AG10803 (cell line): ENCODE results near the gene ANKEF1.
A peak's percentile ranks its signal among the peaks of the same experiment; 100 is the strongest.

ENCODE experiments used
- DNase-seq: peaks from one replicate; pipeline ENCODE4 v3.0.0; 2010; ENCODE audit warnings: low read depth
- H3K4me3 ChIP-seq: 2 replicates; pipeline ENCODE4 v1.5.1; 2011; ENCODE audit warnings: mild to moderate bottlenecking, low read length, control low read depth
- TF ChIP-seq, protein P1 (sequence below): conservative IDR thresholded peaks from 2 replicates; pipeline ENCODE4 v1.5.1; 2011; ENCODE audit warnings: mild to moderate bottlenecking, low read length, control low read depth, inconsistent platforms

ANKEF1 gene

GRCh38 chr20:10089871-10090587, 55.2 kb downstream of the ANKEF1 start:
- no peak overlapping the region for H3K4me3 ChIP-seq
- DNase-seq = no peak
- TF ChIP-seq, protein P1, sequence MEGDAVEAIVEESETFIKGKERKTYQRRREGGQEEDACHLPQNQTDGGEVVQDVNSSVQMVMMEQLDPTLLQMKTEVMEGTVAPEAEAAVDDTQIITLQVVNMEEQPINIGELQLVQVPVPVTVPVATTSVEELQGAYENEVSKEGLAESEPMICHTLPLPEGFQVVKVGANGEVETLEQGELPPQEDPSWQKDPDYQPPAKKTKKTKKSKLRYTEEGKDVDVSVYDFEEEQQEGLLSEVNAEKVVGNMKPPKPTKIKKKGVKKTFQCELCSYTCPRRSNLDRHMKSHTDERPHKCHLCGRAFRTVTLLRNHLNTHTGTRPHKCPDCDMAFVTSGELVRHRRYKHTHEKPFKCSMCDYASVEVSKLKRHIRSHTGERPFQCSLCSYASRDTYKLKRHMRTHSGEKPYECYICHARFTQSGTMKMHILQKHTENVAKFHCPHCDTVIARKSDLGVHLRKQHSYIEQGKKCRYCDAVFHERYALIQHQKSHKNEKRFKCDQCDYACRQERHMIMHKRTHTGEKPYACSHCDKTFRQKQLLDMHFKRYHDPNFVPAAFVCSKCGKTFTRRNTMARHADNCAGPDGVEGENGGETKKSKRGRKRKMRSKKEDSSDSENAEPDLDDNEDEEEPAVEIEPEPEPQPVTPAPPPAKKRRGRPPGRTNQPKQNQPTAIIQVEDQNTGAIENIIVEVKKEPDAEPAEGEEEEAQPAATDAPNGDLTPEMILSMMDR = no peak

DNA sequence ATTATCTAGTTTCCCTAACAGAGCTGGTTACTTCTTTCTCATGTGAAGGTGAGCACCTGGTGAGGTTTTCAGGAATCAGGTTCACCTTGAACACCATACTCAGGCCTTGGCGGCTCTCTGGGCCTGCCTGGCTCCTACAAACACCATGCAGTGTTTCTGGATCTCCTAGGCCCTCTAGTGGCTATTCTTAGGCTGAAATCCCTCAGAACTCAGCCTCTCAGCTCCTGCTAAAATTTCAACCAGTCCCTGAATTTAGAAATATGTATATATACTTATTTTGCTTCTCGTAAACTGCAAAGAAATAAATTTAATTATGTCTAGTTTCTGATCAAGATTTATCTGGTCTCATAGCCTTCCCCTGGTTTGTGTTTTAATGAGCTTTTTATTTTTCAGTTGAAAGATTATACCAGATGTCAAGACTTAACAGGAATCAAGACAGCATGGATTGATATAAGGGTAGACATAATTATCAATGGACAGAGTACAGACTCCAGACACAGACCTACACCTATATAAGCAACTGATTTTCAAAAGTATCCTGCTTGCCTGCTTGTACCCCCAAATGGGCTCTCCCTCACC, 55.9 kb downstream of the ANKEF1 start:
- DNase-seq = peak; percentile 64
- TF ChIP-seq, protein P1 = peak; percentile 94
- no peak overlapping the region for H3K4me3 ChIP-seq

GRCh38 chr20:10093087-10093591, 58.4 kb downstream of the ANKEF1 start:
- TF ChIP-seq, protein P1 = no peak
- peak; percentile 72 for DNase-seq

GRCh38 chr20:10094566-10095173, 59.9 kb downstream of the ANKEF1 start:
- H3K4me3 ChIP-seq = no peak overlapping the region
- no peak for DNase-seq
- TF ChIP-seq, protein P1 = peak; percentile 16; the same call in 1 of the 2 replicates

More at GRCh38 chr20:10093087-10093591, 58.4 kb downstream of the ANKEF1 start:
- no peak overlapping the region for H3K4me3 ChIP-seq

GRCh38 chr20:10096790-10097189, 62.0 kb downstream of the ANKEF1 start:
- H3K4me3 ChIP-seq = no peak overlapping the region
- no peak for DNase-seq
- TF ChIP-seq, protein P1 = no peak

- TF ChIP-seq, protein P1 = no peak
- H3K4me3 ChIP-seq = no peak overlapping the region
- DNase-seq = no peak
Measured at GRCh38 chr20:10105046-10105445, 70.3 kb downstream of the ANKEF1 start.
